ENCODE results near the gene TMEM207.

GRCh38 chr3:190430906-190431305, 18.8 kb downstream of the TMEM207 start:
- no peak for TF ChIP-seq POLR2A (IDR thresholded peaks at IDR 0.05; ENCODE audit: control extremely low read depth in 1 of 2, low read depth in 2 of 2, low read length in 2 of 2)
- TF ChIP-seq ASH2L (IDR thresholded peaks at IDR 0.05; ENCODE audit: low read length) = no peak
- TF ChIP-seq CTCF (IDR thresholded peaks at IDR 0.05; ENCODE audit: control extremely low read depth in 1 of 3, insufficient read depth in 1 of 3, low read depth in 1 of 3, low read length in 3 of 3) = no peak
- no peak for TF ChIP-seq TAF1 (IDR thresholded peaks at IDR 0.05; ENCODE audit: low read depth, low read length)
- TF ChIP-seq KDM5A (IDR thresholded peaks at IDR 0.05; ENCODE audit: low read length) = no peak
- no peak for TF ChIP-seq CHD2 (IDR thresholded peaks at IDR 0.05; ENCODE audit: low read length)

Data from H1 (cell line).